Stimulated activated CD4-positive, alpha-beta T cell treated with anti-CD3 and anti-CD28 coated beads, Interleukin-4, amount 100 ng/mL, for 24 hours (primary cell): ENCODE data around the gene JUNB.
"Not testable (repeated sequence)": the region's sequence is repeated elsewhere in the genome, so short reads cannot be mapped to it uniquely, and the experiment has no call there.

ENCODE experiments used
- DNase-seq: peaks from one replicate; pipeline ENCODE4 v3.0.0-alpha.2; 2020

The JUNB gene

GRCh38 chr19:12789904-12790619 is 1.2 kb upstream of the JUNB start:
- peak; percentile 91 for DNase-seq

GRCh38 chr19:12790628-12791344 is 500 bp upstream of the JUNB start:
- no peak for DNase-seq

GRCh38 chr19:12792051-12792852 is 966 bp downstream of the JUNB start:
- DNase-seq = peak; percentile 79

DNA sequence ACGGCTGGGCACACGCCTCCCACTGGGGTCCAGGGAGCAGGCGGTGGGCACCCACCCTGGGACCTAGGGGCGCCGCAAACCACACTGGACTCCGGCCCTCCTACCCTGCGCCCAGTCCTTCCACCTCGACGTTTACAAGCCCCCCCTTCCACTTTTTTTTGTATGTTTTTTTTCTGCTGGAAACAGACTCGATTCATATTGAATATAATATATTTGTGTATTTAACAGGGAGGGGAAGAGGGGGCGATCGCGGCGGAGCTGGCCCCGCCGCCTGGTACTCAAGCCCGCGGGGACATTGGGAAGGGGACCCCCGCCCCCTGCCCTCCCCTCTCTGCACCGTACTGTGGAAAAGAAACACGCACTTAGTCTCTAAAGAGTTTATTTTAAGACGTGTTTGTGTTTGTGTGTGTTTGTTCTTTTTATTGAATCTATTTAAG is 1.6 kb downstream of the JUNB start:
- no peak for DNase-seq

DNA sequence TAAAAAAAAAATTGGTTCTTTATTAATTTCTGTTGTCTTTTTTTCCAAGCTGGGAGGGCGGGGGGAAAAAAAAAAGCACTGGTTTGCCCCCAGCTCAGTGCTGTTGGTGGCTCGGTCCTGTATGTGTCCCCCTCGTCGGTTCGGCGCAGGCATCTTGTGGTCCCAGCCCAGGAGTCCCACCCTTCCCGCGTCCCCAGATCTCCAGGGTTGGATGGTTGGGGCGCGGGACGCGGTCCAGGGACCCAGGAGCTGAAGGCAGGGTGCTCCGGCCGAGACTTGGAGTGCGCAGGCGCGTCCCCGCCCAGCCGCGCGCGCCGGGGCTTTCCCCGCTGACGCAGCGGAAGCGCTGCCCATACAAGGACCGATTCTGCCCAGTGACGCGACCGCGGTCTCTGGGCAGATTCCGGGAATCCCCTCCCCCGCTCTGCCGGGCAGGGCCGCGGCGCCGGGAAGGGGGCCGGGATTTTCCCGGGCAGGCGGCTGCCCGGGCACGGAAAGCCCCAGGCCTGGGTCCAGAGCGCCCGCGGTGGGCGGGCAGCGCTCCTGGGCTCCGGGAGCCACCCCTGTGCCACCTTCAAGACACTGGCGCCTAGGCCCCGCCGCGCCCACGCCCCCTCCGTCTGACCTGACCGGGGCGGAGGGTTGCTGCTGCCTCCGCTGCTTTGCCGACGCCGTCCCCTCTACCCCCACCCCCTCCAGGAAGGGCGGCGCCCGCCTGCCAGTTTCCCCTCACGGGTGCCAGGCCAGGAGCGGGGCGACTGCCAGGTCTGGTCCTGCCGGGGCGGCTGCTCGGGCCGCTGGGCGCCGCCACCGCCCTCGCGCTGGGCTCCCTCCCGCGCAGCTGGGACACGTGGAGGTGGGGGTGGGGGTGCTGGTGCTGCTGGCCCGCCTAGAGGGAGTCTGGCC is 2.3 kb downstream of the JUNB start:
- DNase-seq = peak; percentile 91

DNA sequence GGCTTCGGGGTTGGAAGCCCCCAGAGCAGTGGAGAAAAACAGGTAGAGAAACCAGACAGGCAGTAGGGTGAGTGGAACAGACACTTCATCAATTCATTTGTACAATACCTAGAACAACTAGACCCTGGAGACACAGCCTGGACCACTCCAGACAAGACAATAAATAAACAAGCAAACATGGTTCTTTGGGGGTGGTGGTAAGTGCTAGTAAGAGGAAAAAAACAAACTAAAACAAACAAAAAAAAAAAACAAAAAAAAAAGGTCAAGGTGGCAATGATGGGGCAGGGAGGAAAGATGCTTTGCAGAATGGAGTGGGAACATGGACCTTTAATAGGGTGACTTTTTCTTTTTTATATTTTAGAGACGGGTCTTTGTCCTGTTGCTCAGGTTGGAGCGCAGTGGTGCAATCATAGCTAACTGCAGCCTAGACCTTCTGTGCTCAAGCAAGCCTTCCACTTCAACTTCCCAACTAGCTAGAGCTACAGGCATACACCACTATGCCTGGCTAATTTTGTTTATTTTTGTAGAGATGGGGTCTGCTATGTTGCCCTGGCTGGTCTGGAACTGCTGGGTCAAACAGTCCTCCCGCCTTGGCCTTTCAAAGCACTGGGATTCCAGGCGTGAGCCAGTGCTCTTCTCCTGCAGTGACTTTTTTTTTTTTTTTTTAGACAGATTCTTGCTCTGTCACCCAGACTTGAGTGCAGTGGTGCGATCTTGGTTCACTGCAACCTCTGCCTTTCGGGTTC is 3.1 kb downstream of the JUNB start:
- DNase-seq = no peak

GRCh38 chr19:12794971-12795381 is 3.7 kb downstream of the JUNB start:
- no peak for DNase-seq

- DNase-seq = peak; percentile 80
Measured at GRCh38 chr19:12796146-12797071, 5.1 kb downstream of the JUNB start.

- no peak for DNase-seq
Measured at GRCh38 chr19:12797141-12797587, 5.9 kb downstream of the JUNB start.

DNA sequence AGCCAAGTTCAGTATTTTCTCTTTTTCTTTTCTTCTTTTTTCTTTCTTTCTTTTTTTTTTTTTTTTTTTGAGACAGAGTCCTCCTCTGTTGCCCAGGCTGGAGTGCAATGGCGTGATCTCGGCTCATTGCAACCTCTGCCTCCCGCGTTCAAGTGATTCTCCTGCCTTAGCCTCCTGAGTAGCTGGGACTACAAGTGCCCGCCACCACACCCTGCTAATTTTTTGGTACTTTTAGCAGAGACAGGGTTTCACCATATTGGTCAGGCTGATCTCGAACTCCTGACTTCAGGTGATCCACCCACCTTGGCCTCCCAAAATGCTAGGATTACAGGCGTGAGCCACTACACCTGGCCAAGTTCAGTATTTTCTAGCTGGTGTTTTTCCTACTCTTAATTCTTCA is 6.3 kb downstream of the JUNB start:
- DNase-seq = not testable (repeated sequence)

DNA sequence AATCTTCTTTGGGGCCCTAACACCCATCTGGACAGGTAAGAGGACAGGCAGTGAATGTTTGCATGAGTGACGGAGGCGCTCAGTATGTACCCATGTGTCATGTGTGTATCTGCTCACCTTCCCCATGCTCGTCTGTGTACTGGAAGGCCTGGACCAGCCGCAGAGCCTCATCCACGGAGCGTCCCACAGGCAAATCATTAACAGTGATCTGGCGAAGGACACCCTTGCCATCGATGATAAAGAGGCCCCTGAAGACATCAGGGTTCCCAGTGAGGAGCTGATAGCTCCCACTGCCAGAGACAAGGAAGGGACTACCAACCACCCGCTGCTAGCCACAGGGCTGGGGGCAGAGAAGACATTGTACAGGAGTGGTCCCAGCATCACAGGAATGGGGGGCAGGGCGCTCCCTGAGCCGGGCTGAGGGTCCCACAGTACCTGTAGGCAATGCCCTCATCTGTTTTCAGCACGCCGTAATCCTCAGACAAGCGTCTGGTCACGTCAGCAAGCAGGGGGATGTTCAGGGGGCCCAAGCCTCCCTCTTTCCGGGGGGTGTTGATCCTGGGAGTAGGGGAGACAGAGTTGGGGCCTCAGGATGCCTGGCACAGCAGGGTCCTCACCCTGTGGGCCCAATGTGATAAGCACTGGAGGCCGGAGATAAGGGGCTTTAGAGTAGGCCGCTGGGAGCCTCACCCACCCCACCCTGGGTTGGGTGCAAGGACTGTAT is 8.6 kb downstream of the JUNB start:
- no peak for DNase-seq

DNA sequence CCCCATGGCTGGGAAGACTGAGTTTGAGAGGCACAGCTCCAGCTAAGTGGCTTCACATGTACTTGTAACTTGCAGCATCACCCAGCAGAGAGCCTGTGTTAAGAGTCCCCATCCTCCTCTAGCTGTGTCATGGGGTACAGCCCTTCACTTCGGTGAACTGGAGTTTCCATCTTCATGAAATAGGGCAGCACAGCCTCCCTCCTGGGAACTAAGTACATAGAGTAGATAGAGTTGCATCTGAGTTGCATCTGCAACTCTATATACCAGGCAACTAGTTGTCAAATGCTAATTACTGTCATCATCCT is 9.1 kb downstream of the JUNB start:
- DNase-seq = no peak

DNA sequence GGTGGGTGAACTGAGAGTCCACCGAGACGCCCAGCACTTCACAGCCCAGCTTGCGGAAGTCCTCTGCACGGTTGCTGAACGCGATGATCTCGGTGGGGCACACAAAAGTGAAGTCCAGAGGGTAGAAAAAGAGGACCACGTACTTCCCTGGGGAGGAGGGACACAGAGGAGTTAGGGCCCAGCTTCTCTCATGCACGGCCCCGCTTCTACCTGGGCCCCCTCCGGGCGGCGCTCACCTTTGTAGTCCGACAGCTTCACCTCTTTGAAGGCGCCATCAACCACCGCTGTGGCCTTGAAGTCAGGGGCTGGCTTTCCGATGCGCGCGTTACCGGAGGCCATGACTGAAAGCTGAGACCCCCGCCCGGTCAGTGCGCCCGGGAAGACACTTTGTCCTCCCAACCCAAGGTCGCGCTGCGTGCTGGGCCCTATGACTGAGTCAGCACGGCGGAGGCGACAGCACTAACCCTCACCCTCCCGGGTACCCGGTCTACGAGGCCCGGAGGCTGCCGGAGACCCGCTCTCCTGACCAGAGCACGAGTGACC is 9.7 kb downstream of the JUNB start:
- DNase-seq = peak; percentile 31

DNA sequence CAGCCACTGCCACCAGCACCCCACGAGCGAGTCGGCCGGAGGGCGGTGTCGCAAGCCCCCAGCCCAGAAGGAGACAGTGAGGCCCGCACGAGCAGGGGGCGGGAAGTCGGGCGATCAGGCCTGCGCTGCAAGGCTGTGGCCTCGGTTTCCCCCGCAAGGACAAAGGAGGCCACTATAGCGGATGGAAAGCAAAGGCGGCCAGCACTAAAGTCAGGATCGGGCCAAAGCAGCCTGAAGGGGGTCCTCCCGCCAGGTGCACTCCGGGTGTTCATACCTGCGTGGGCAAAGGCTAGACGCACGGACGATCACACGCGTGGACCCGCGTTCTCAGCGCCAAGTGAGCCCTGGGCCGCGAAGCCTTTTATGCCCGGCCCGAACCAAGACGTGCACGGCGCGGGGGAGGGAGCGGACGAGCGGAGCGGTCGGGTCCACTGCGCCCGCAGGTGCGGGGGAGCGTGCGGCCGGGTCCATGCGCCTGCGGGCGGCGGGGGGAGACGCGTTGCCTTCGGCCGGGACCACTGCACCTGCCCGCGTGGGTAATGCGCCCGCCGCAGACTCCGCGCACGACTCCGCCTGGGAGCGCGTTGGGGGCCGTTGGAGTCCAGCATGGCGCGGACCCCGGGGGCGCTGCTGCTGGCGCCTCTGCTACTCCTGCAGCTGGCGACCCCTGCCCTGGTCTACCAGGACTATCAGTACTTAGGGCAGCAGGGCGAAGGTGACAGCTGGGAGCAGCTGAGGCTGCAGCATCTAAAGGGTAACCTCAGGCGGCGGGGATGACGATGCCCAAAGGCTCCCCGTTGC is 10.4 kb downstream of the JUNB start, which contains the start of the genes PRDX2 and THSD8:
TSS of gene PRDX2 (minus strand) at position 335 of the 801 bp plus-strand sequence. CDS start 539 bp downstream, outside the sequence.
TSS of gene THSD8 (plus strand) at position 604 of the 801 bp plus-strand sequence. CDS start at position 607, 3 bp downstream.
- peak; percentile 78 for DNase-seq

DNA sequence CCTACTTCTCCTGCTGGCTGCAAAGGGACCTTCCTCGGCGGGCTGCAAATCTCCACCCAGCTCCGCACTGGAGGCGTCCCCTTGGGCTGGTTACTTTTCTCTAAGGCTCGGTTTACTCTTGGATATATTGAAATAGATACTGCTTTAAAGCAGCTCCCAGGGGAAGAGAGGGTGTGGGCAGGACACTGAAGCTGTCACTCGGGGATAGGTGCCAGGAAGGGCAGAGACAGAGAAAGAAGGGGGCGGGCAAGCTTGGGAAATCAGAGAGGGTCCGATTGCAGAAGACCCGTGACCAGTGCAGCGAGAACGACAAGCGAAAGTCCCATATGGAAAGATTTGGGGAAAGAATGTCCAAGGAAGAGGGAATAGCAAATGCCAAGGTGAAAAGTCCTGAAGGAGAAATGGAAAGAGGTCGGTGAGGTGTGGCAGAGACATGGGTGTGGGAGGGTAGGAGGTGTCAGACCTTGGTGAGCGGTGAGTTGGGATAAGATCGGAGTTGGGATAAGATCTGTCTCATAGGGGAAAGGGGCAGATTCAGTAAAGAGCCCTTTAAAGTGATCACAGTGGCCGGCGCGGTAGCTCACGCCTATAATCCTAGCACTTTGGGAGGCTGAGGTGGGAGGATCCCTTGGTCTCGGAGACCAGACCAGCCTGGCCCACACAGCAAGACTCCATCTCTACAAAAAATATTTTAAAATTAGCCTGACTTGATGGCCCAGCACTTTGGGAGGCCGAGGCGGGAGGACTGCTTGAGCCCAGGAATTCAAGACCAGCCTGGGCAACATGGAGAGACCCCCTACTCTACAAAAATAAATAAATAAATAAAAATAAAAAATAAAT is 11.2 kb downstream of the JUNB start:
- DNase-seq = no peak

DNA sequence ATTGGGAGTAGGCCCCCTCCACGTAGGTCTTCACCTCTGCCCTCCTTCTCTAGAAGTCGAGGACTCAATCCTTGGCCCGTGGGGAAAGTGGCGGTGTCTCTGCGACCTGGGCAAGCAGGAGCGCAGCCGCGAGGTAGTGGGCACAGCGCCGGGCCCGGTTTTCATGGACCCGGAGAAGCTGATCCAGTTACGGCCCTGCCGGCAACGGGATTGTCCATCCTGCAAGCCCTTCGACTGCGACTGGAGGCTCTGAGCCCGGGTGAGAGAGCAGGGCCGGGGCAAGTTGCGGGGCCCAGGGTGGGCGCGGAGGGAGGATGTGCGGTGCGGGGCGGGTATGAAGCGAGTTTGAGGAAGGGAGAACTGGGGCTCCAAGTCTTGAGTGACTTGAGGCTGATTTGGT is 12.8 kb downstream of the JUNB start:
- DNase-seq = no peak

GRCh38 chr19:12806242-12807081 is 15.2 kb downstream of the JUNB start, which contains the start of gene RNASEH2A:
Gene RNASEH2A, plus strand, starts transcription at chr19:12806584. Its CDS starts 90 bp downstream, at chr19:12806674.
- peak; percentile 89 for DNase-seq
